Astrocyte (in vitro differentiated cells and primary cell): ENCODE results near the gene GABRB1. TPM values are rescaled to one million over a fixed set of nuclear protein-coding genes. Genes with fewer than 3 reads are reported as not detected.

Experiments
- total RNA-seq: library from RNA; stranded (reverse); gene quantifications from 2 replicates; pipeline ENCODE4 v1.2.1, GENCODE V29; 2021

The GABRB1 gene
- total RNA-seq, 1 donor from 2014 or later = not detected

Other genes starting within 250 kb of the GABRB1 start
- not detected in 2 replicates for gene COX7B2, start 122.3 kb upstream of the GABRB1 start, total RNA-seq
- not detected in 2 replicates for gene GABRA4, start 38.0 kb upstream of the GABRB1 start, total RNA-seq